Effector memory CD4-positive, alpha-beta T cell (primary cell): ENCODE data around the gene SLC25A30.
"Not testable (repeated sequence)": the region's sequence is repeated elsewhere in the genome, so short reads cannot be mapped to it uniquely, and the experiment has no call there.

Experiments used
- DNase-seq, 3 donors: peaks; one replicate each; pipeline ENCODE4 v3.0.0-alpha.2; 2020
- H3K27ac ChIP-seq: 2 replicates; pipeline ENCODE4 v1.7.0; 2013; ENCODE audit warnings: mild to moderate bottlenecking, low read length, moderate library complexity; ENCODE audit not compliant: insufficient read depth, poor library complexity, severe bottlenecking
- H3K27me3 ChIP-seq: replicated peaks from 2 replicates; pipeline ENCODE4 v1.7.0; 2013; ENCODE audit warnings: mild to moderate bottlenecking, low read length; ENCODE audit not compliant: insufficient read depth, control insufficient read depth, poor library complexity, severe bottlenecking
- H3K36me3 ChIP-seq: 2 replicates; pipeline ENCODE4 v1.7.0; 2013; ENCODE audit warnings: mild to moderate bottlenecking, low read length, moderate library complexity; ENCODE audit not compliant: control insufficient read depth, insufficient read depth
- H3K4me1 ChIP-seq: 2 replicates; pipeline ENCODE4 v1.7.0; 2013; ENCODE audit warnings: low read length, mild to moderate bottlenecking; ENCODE audit not compliant: control insufficient read depth, insufficient read depth, poor library complexity, severe bottlenecking
- H3K4me3 ChIP-seq: 2 replicates; pipeline ENCODE4 v1.7.0; 2013; ENCODE audit warnings: low read length, low read depth, mild to moderate bottlenecking; ENCODE audit not compliant: insufficient read depth, poor library complexity, severe bottlenecking
- H3K9me3 ChIP-seq: 2 replicates; pipeline ENCODE4 v1.7.0; 2013; ENCODE audit warnings: mild to moderate bottlenecking, low read length, moderate library complexity; ENCODE audit not compliant: control insufficient read depth

SLC25A30 gene

GRCh38 chr13:45393941-45394570, 24.1 kb downstream of the SLC25A30 start:
- Histone ChIP-seq H3K9me3 (no peaks in the 10 kb centered on the region), H3K4me1 (peaks cover 24% of the 10 kb centered on the region), H3K4me3 (no peak overlapping the region), H3K27ac (no peak overlapping the region), H3K27me3 (no peaks in the 10 kb centered on the region), H3K36me3 (peaks cover 10% of the 10 kb centered on the region)
- DNase-seq = peak in 1 of 3 donors; percentile 14

DNA sequence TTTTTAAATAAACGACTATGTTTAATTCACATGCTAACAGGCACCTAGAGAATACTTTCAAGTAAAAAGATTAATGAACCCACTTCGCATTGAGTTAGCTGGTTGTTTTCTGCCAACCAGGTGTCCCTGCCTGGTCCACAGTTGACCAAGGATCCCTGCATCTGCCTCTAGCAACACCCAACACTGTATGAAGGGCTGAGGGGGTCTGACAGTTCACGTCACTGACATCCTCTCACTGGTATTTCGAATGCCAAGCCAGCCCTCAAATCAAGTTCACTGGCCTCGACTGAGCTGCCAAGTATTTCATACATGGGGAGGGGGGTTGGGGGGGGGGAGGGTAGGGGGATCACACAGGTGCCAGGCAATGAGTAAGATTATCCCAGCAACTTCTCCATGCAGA, 25.4 kb downstream of the SLC25A30 start:
- H3K4me3 ChIP-seq = no peak overlapping the region

GRCh38 chr13:45391926-45392325, 26.2 kb downstream of the SLC25A30 start:
- Histone ChIP-seq H3K4me1 (peaks cover 21% of the 10 kb centered on the region), H3K4me3 (no peak overlapping the region), H3K27ac (no peak overlapping the region), H3K9me3 (no peaks in the 10 kb centered on the region), H3K36me3 (peaks cover 4% of the 10 kb centered on the region), H3K27me3 (no peaks in the 10 kb centered on the region)
- DNase-seq = no peak

More for the DNA sequence above, 25.4 kb downstream of the SLC25A30 start:
- peaks cover 24% of the 10 kb centered on the region for H3K4me1 ChIP-seq
- no peak overlapping the region for H3K27ac ChIP-seq
- no peak for DNase-seq
- H3K27me3 ChIP-seq = no peaks in the 10 kb centered on the region
- H3K36me3 ChIP-seq = peaks cover 7% of the 10 kb centered on the region
- no peaks in the 10 kb centered on the region for H3K9me3 ChIP-seq

DNA sequence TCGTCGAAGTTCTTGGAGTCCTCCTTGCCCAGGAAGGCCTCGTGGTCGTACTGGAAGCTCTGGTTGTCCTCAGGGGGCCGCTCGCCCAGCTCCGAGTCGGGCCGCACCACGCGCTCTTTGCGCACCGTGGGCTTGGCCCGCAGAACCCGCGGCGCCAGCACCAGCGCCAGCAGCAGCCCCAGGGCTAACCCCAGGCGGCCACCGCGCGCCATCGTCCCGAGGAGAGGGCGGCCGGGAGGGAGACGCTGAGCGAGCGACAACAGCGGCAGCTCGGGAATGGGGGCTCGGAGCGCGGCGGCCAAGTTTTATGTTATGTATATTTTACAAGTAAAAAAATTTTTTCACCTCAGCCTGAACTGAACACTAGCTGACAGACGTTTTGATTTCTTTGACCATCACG, 27.0 kb downstream of the SLC25A30 start:
- H3K4me3 ChIP-seq, H3K27ac ChIP-seq, H3K27me3 ChIP-seq, H3K36me3 ChIP-seq, H3K9me3 ChIP-seq, DNase-seq: not testable (repeated sequence)
- H3K4me1 ChIP-seq = peaks cover 13% of the 10 kb centered on the region

DNA sequence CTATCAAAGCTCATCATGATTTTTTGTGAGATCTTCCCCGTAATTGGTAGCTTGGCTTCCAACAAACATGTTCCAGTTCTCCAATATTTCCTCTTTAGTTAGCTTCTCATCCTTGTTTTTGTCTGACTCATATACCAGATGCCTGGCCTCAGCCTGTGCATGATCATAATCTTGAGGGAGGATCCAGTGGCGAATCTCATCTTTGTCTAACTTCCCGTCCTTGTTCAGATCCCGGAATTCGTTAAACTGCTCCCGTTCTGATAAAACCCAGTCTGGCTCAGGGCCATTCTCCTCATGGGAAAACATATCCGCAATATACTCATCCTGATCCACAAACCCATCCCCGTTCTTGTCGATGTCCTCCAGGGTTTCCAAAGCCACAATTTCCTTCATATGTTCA, 27.8 kb downstream of the SLC25A30 start:
- DNase-seq, H3K9me3 ChIP-seq, H3K4me3 ChIP-seq, H3K4me1 ChIP-seq, H3K27ac ChIP-seq, H3K27me3 ChIP-seq, H3K36me3 ChIP-seq: not testable (repeated sequence)

- no peak overlapping the region for H3K27ac ChIP-seq
- DNase-seq = no peak
- H3K4me1 ChIP-seq = no peaks in the 10 kb centered on the region
- H3K9me3 ChIP-seq = no peaks in the 10 kb centered on the region
- H3K4me3 ChIP-seq = no peak overlapping the region
- no peaks in the 10 kb centered on the region for H3K27me3 ChIP-seq
- H3K36me3 ChIP-seq = peaks cover 8% of the 10 kb centered on the region
Measured at GRCh38 chr13:45388664-45389063, 29.5 kb downstream of the SLC25A30 start.

DNA sequence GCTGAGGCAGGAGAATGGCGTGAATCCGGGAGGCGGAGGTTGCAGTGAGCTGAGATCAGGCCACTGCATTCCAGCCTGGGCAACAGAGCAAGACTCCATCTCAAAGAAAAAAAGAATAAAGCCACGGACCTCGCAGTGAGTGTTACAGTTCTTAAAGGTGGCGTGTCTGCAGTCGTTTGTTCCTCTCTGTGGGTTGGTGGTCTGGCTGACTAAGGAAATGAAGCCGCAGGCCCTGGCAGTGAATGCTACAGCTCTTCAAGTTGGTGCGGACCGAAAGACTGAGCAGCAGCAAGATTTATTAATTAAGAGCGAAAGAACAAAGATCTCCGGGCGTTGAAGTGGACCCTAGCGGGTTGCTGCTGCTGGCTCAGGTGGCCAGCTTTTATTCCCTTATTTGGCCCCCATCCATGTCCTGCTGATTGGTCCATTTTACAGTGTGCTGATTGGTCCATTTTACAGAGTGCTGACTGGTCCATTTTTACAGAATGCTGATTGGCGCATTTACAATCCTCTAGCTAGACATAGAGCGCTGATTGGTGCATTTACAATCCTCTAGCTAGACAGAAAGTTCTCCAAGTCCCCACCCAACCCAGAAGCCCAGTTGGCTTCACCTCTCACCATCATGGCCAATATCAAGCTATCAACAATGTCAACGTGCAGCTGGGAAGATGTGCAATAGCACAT, 31.1 kb downstream of the SLC25A30 start:
- H3K27ac ChIP-seq, DNase-seq, H3K4me3 ChIP-seq, H3K4me1 ChIP-seq, H3K9me3 ChIP-seq, H3K36me3 ChIP-seq, H3K27me3 ChIP-seq: not testable (repeated sequence)

DNA sequence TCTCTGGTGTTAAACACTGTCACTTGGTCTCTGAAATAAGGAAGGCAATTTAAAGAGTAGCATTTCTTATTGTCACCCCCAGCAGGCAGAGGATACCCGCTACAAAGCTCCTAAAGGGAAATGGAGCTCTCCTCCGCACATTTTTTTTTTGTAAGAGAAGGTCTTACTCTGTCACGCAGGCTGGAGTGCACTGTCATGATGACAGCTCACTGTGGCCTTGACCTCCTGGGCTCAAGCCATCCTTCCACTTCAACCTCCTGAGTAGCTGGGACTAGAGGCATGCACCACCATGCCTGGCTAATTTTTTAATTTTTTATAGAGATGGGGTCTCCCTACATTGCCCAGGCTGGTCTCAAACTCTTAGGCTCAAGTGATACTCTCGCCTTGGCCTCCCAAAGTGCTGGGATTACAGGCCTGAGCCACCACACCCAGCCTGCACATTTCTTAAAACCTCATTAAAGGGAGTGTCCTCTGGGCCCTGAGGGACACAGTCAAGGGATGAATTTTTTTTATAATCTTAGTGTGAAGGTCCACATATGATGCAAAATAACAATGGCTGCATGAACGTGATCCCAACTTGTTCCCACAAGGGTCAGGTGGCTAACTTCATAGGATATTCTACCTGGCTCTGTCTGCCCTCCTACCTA, 32.1 kb downstream of the SLC25A30 start:
- Histone ChIP-seq H3K4me3 (no peak overlapping the region), H3K27me3 (no peaks in the 10 kb centered on the region), H3K27ac (no peak overlapping the region), H3K36me3 (peaks cover 3% of the 10 kb centered on the region), H3K4me1 (no peaks in the 10 kb centered on the region), H3K9me3 (no peaks in the 10 kb centered on the region)
- DNase-seq = no peak

DNA sequence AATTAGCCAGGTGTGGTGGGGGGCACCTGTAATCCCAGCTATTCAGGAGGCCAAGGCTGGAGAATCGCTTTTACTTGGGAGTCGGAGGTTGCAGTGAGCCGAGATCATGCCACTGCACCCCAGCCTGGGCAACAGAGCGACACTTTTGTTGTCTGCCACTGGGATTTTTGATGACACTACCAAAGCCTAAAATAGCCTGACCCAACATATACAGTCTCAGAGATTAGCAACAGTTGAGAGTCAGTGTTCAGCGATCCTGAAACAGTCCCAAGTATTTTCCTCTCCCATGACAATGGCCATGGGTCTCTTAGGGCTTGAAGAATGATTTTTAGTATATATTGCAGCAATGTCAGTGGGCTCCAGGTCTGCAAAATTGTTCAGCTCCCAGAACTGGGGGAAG, 32.9 kb downstream of the SLC25A30 start:
- no peaks in the 10 kb centered on the region for H3K4me1 ChIP-seq
- H3K27ac ChIP-seq = no peak overlapping the region
- no peaks in the 10 kb centered on the region for H3K27me3 ChIP-seq
- H3K36me3 ChIP-seq = peaks cover 3% of the 10 kb centered on the region
- DNase-seq = no peak
- no peak overlapping the region for H3K4me3 ChIP-seq
- H3K9me3 ChIP-seq = no peaks in the 10 kb centered on the region

DNA sequence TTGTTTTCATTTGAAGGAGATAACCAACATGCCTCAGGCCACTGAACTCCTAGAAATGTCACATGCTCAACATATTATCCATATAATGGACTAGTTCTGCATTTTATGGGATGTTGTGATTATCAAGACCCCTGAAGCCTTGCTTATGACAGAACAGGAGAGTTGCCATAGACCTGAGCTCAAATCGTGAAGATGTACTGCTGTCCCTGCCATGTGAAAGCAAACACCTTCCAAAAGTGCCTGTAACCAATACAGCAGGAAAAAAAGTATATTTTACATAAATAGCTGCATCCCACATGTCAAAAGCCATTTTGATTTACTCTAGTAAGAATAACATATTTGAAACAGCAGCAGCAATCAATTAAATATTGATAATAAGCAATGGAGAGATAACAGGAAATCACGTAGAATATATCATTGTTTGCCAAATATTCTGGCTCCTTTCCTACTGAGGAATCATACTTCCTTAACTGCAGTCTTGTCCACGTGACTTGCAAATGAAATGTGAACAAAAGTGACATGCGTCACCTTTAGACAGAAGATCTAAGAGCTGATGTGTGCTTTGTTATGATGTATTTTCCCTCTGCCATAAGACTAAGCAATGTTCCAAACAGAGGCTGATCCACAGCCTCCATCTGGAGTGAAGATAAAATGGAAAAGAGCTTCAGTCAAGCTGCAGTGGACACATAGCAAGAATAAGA, 33.5 kb downstream of the SLC25A30 start:
- Histone ChIP-seq H3K36me3 (peaks cover 3% of the 10 kb centered on the region), H3K27ac (no peak overlapping the region), H3K9me3 (no peaks in the 10 kb centered on the region), H3K27me3 (no peaks in the 10 kb centered on the region), H3K4me3 (no peak overlapping the region), H3K4me1 (no peaks in the 10 kb centered on the region)
- no peak for DNase-seq
